ENCODE data around the gene CENPA.
"Not testable (repeated sequence)": the region's sequence is repeated elsewhere in the genome, so short reads cannot be mapped to it uniquely, and the experiment has no call there.

The CENPA gene

GRCh38 chr2:26785431-26786206 lies at the start of gene CENPA:
CENPA (plus strand) TSS chr2:26786056; CDS start chr2:26786197, 141 bp downstream.
- peak; percentile 99 for DNase-seq (ENCODE audit: low spot score)

GRCh38 chr2:26737221-26737620 lies 48.6 kb upstream of the CENPA start:
- DNase-seq (ENCODE audit: low spot score): no peak

- no peak for DNase-seq (ENCODE audit: low spot score)
Observed at GRCh38 chr2:26738481-26738880, 47.4 kb upstream of the CENPA start.

GRCh38 chr2:26739514-26739913 lies 46.3 kb upstream of the CENPA start:
- DNase-seq (ENCODE audit: low spot score): no peak

- no peak for DNase-seq (ENCODE audit: low spot score)
Observed at GRCh38 chr2:26740346-26740745, 45.5 kb upstream of the CENPA start.

- no peak for DNase-seq (ENCODE audit: low spot score)
Observed at GRCh38 chr2:26740890-26741302, 45.0 kb upstream of the CENPA start.

GRCh38 chr2:26742048-26742770 lies 43.6 kb upstream of the CENPA start:
- DNase-seq (ENCODE audit: low spot score): no peak

GRCh38 chr2:26743852-26744251 lies 42.0 kb upstream of the CENPA start:
- DNase-seq (ENCODE audit: low spot score): no peak

- no peak for DNase-seq (ENCODE audit: low spot score)
Observed at GRCh38 chr2:26744953-26745352, 40.9 kb upstream of the CENPA start.

GRCh38 chr2:26745609-26746327 lies 40.1 kb upstream of the CENPA start:
- DNase-seq (ENCODE audit: low spot score): peak; percentile 72

GRCh38 chr2:26746934-26747333 lies 38.9 kb upstream of the CENPA start:
- DNase-seq (ENCODE audit: low spot score): no peak

- not testable (repeated sequence) for DNase-seq (ENCODE audit: low spot score)
Observed at GRCh38 chr2:26749787-26750420, 36.0 kb upstream of the CENPA start.

GRCh38 chr2:26750467-26750866 lies 35.4 kb upstream of the CENPA start:
- not testable (repeated sequence) for DNase-seq (ENCODE audit: low spot score)

- DNase-seq (ENCODE audit: low spot score): no peak
Observed at GRCh38 chr2:26752656-26753055, 33.2 kb upstream of the CENPA start.

GRCh38 chr2:26754539-26754938 lies 31.3 kb upstream of the CENPA start:
- DNase-seq (ENCODE audit: low spot score): no peak

- no peak for DNase-seq (ENCODE audit: low spot score)
Observed at GRCh38 chr2:26754972-26755670, 30.7 kb upstream of the CENPA start.

- no peak for DNase-seq (ENCODE audit: low spot score)
Observed at GRCh38 chr2:26756337-26756736, 29.5 kb upstream of the CENPA start.

- no peak for DNase-seq (ENCODE audit: low spot score)
Observed at GRCh38 chr2:26757873-26758789, 27.7 kb upstream of the CENPA start.

- no peak for DNase-seq (ENCODE audit: low spot score)
Observed at GRCh38 chr2:26758790-26759321, 27.0 kb upstream of the CENPA start.

GRCh38 chr2:26759845-26760244 lies 26.0 kb upstream of the CENPA start:
- no peak for DNase-seq (ENCODE audit: low spot score)
